Measurements from ENCODE around the gene PLCB1.

DNA sequence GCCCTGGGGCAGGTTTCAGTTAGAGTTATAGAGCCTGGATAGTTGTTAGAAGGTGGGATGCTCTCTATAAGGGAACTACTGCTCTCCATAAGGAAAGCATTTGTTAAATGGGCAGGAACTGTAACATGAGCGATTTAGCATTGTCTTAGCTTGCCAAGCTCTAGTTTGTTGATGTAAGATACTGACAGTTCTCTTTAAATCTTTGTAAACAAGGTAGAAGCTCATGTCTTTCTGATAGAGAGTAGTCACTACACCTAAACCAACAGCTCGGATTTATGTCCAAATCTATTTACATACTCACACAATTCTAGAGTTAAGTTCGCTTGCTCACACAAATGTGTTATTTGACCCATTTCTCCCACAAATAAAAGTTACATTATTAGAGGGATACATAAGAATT, 87.3 kb downstream of the PLCB1 start:
- TF ChIP-seq, protein P1, sequence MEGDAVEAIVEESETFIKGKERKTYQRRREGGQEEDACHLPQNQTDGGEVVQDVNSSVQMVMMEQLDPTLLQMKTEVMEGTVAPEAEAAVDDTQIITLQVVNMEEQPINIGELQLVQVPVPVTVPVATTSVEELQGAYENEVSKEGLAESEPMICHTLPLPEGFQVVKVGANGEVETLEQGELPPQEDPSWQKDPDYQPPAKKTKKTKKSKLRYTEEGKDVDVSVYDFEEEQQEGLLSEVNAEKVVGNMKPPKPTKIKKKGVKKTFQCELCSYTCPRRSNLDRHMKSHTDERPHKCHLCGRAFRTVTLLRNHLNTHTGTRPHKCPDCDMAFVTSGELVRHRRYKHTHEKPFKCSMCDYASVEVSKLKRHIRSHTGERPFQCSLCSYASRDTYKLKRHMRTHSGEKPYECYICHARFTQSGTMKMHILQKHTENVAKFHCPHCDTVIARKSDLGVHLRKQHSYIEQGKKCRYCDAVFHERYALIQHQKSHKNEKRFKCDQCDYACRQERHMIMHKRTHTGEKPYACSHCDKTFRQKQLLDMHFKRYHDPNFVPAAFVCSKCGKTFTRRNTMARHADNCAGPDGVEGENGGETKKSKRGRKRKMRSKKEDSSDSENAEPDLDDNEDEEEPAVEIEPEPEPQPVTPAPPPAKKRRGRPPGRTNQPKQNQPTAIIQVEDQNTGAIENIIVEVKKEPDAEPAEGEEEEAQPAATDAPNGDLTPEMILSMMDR (conservative IDR thresholded peaks at IDR 0.05 in 1 of 2, IDR thresholded peaks at IDR 0.05 in 1 of 2; ENCODE audit: low read depth in 1 of 2, low read length in 2 of 2) = no peak
- TF ChIP-seq EZH2 (IDR thresholded peaks at IDR 0.05; ENCODE audit: low read length, missing control alignments) = no peak
